Activated CD8-positive, alpha-beta memory T cell treated with anti-CD3 and anti-CD28 coated beads, Interleukin-2, amount 50 U/mL, for 24 hours (primary cell): ENCODE data around the gene HSD17B4.
"Not testable (repeated sequence)": the region's sequence is repeated elsewhere in the genome, so short reads cannot be mapped to it uniquely, and the experiment has no call there.

Source experiments
- DNase-seq: peaks from one replicate; pipeline ENCODE4 v3.0.0-alpha.2; 2020; ENCODE audit errors: extremely low read depth

Gene HSD17B4

DNA sequence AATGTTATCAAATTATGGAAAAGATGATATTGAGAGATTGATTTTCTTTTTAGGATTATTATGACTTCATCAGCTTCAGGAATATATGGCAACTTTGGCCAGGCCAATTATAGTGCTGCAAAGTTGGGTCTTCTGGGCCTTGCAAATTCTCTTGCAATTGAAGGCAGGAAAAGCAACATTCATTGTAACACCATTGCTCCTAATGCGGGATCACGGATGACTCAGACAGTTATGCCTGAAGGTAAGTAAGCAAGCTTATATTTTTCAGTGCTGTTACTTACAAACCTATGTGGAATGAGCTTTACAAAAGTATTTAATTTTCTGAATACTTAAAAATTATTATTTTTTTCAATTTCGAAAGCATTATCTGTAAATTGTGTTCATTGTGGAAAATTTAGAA lies 26.5 kb downstream of the HSD17B4 start:
- no peak for DNase-seq

DNA sequence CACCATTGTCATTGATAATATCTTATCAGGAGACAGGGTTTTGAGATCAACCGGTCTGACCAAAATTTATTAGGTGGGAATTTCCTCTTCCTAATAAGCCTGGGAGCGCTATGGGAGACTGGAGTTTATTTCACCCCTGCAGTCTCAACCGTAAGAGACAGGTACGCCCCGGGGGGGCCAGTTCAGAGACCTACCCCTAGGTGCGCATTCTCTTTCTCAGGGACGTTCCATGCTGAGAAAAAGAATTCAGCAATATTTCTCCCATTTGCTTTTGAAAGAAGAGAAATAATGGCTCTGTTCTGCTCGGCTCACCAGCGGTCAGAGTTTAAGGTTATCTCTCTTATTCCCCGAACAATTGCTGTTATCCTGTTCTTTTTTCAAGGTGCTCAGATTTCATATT lies 28.3 kb downstream of the HSD17B4 start:
- not testable (repeated sequence) for DNase-seq

DNA sequence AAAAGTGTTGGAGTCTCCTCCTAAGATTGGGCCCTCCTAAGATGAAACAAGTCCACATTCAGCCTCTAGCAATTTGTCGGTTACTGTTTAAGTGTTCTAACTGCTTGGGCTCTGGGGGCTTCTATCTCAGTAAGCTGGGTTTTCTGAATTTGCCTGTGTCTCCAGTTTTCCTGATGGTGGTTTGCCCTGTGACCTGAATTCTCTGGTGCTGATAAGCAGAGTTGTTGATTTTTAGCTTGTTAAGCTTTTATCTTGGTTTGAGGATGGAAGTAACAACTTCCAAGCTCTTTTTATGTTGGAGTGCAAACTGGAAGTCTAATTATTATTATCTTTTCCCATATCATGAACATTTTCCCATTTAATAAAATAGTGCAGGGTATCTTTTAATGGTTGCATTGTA lies 30.9 kb downstream of the HSD17B4 start:
- DNase-seq, result no peak

DNA sequence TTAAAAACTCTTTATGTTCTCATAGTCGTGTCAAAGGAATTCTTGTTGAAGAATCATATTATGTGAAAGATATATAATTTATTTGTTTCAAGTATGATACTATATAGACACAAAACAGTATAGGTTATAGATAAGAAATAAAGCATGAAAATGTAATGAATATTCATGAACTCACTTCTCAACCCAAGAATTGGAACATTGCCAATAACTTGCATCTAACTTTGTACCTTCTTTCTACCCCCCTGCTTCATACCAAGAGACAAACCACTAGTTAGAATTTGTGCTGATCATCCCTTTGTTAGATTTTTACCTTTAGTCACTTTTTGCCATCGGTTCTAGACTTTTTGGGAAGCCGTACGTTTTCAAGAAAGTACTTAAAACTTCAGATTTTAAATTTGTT lies 32.6 kb downstream of the HSD17B4 start:
- no peak for DNase-seq

GRCh38 chr5:119501671-119502179 lies 49.4 kb downstream of the HSD17B4 start:
- no peak for DNase-seq

- not testable (repeated sequence) for DNase-seq
Measured at GRCh38 chr5:119503939-119504338, 51.6 kb downstream of the HSD17B4 start.

GRCh38 chr5:119512277-119512676 lies 60.0 kb downstream of the HSD17B4 start:
- DNase-seq, result no peak

GRCh38 chr5:119515192-119515591 lies 62.9 kb downstream of the HSD17B4 start:
- DNase-seq, result no peak

DNA sequence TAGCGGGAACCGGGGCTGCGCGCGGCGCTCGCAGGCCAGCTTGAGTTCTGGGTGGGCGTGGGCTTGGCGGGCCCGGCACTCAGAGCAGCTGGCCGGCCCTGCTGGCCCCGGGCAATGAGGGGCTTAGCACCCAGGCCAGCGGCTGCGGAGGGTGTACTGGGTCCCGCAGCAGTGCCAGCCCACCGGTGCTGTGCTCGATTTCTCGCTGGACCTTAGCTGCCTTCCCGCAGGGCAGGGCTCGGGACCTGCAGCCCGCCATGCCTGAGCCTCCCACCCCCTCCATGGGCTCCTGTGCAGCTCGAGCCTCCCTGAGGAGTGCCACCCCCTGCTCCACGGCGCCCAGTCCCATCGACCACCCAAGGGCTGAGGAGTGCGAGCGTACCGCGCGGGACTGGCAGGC lies 64.8 kb downstream of the HSD17B4 start:
- DNase-seq, result not testable (repeated sequence)

GRCh38 chr5:119521232-119521631 lies 68.9 kb downstream of the HSD17B4 start:
- no peak for DNase-seq

- no peak for DNase-seq
Measured at GRCh38 chr5:119522841-119523240, 70.5 kb downstream of the HSD17B4 start.

DNA sequence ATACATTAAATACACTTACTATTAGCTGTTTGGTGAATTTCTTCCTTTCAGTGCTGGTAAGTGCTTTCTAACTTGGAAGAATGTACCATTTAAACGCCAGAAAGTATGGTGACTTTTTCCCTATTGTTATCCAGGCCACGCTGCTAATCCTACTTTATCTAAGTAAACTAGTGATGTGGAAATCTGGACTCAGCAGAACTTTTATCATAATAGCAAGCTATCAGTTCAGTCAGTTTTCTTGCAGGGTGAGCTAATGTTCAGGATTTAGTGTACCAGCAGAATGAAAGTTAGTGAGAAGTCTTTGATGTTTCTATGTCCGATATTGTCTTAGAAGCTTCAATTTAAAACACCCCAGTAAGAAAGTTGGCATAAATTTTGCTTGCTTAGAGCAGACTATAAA lies 72.2 kb downstream of the HSD17B4 start:
- DNase-seq, result no peak

- no peak for DNase-seq
Measured at GRCh38 chr5:119527351-119527750, 75.1 kb downstream of the HSD17B4 start.

DNA sequence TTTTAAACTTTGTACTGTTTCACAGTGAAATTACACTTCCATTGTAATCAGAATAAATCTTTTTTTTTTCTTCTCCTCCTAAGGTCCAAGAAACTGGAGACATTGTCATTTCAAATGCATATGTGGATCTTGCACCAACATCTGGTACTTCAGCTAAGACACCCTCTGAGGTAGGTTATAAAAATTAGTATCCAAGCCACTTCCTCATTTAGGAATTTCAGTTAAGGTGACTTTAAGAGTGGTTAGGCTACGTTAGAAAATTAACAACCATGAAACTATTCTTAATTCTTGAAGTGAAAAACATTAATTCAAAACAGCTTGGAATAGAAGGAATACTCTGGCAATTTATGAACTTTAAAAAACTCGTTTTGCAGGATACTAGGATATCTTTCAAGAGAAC lies 77.5 kb downstream of the HSD17B4 start:
- no peak for DNase-seq

- DNase-seq, result no peak
Measured at GRCh38 chr5:119532637-119533036, 80.3 kb downstream of the HSD17B4 start.

DNA sequence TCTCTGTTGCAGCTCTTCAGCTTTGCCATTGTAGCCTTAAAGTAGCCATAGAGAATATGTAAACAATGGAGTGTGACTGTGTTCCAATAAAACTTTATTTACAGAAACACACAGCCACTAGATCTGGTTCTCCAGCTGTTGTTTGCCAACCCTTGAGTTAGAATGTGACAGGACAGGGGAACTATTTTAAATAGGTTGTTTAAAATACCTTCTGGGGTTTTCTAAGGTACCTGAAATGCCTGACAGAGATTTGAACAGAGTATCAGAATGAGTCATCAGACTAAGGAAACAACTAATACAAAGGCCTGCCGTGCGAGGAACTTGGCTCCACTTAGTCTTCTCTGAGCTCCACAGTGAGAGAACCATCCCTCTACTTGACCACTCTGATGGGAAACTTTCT lies 85.4 kb downstream of the HSD17B4 start:
- DNase-seq, result no peak

DNA sequence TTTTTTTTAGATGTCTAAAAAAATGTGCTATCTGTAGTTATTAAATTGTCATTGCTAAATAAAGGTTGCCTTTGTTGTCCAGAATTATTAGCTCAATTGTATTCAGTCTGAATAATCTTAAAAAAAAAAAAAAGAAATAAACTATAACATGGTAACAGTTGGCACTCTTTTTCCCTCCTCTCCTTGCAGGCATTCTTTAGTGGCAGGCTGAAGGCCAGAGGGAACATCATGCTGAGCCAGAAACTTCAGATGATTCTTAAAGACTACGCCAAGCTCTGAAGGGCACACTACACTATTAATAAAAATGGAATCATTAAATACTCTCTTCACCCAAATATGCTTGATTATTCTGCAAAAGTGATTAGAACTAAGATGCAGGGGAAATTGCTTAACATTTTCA lies 89.4 kb downstream of the HSD17B4 start:
- no peak for DNase-seq

- no peak for DNase-seq
Measured at GRCh38 chr5:119551819-119552218, 99.5 kb downstream of the HSD17B4 start.

- no peak for DNase-seq
Measured at GRCh38 chr5:119554597-119554996, 102.3 kb downstream of the HSD17B4 start.

- DNase-seq, result no peak
Measured at GRCh38 chr5:119570910-119571309, 118.6 kb downstream of the HSD17B4 start.

DNA sequence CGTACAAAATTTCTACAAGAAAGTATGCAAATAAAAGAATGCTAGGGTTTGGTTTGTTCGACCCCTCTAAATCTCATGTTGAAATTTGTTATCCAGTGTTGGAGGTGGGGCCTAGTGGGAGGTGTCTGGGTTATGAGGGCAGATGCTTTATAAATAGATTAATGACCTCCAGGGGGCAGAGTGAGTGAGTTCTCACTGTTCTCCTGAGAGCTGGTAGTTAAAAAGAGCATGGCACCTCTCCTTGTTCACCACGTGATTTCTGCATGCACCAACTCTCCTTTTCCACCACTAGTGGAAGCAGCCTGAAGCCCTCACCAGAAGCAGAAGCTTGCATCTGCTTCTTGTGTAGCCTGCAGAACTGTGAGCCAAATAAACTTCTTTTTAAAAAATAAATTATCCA lies 126.6 kb downstream of the HSD17B4 start:
- DNase-seq, result no peak

DNA sequence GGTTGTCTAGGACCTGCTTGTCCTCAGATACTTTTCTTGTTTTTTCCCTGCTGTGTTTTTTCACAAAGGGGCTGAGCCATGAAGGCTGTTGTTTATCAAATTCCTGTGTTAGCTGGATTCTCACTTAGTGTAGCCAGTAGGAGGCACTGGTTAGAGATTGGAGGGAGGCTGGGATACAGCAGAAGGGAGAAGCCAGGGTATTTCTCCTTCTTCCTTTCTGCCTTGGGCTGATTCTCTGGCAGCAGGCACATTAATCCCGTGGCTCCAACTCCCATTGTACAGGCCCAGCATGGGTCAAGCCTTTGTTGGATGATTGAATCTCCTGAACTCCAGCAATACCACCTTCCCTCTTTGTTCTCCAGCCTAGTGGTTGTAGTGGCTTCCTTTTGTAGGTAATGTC lies 130.7 kb downstream of the HSD17B4 start:
- no peak for DNase-seq

DNA sequence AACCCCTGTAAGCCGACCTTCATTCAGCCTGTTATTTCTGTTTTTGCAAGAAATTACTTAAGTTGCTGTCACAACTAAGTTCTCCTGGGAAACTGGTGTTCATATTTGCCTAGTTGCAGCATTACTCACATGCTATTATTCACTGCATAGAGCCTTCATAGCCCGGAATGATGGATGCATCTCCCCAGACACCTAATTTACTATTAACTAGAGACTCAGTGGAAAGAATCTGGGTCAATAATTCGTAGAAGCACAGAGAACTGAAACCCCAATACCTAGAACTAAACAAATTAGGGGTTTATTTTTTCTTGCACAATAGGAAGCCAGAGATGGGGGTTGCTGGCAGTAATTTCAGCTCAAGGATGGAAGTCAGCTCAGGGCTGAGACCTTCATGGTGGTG lies 131.4 kb downstream of the HSD17B4 start:
- DNase-seq, result no peak
